NAMALWA (cell line): ENCODE measurements around the gene PRUNE2.
A peak's percentile ranks its signal among the peaks of the same experiment; 100 is the strongest.
"Not testable (repeated sequence)": the region's sequence is repeated elsewhere in the genome, so short reads cannot be mapped to it uniquely, and the experiment has no call there.

ENCODE experiments used
- DNase-seq: peaks from one replicate; pipeline ENCODE4 v3.0.0-alpha.2; 2015; ENCODE audit warnings: low spot score

PRUNE2 gene

GRCh38 chr9:76598981-76599380, 306.9 kb downstream of the PRUNE2 start:
- no peak for DNase-seq

DNA sequence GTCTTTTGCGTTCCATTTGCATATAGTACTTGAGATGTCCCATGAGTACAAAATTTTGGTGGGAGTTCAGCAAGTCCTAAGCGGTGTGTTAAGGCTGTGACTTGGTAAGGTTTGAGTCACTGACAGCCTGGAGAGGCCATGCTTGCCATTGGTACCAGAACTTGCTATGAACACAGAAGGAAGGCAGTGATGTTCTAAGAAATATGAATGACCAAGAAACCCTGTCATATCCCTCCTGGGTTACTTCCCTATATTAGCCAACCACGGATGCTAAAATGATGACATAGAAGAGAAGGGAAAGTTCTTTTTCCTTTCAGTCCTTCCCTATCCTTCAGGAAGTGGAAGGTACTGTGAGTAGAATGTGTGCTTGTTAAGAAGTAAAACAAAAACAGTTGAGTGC, 310.3 kb downstream of the PRUNE2 start:
- no peak for DNase-seq

GRCh38 chr9:76594764-76595424, 311.0 kb downstream of the PRUNE2 start:
- no peak for DNase-seq

- DNase-seq = not testable (repeated sequence)
These were observed 311.8 kb downstream of the PRUNE2 start for GRCh38 chr9:76593961-76594735.

DNA sequence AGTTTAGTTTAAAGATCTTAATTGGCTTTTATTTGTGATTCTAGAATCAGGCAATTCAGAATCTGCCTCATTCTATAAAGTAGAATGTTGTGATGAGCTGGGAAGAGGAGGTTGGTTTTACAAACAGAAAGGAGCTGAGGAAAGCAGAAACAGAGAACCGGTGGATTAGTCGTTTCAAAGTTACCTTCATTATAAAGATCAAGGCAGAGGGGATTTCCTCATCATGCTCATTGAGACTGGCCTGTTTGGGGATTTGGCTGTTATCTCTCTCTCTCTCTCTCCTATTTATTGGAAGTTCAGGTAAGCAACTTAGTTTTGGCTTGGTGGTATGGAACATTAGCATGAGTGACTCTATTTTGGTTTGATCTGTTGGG, 313.0 kb downstream of the PRUNE2 start:
- no peak for DNase-seq

DNA sequence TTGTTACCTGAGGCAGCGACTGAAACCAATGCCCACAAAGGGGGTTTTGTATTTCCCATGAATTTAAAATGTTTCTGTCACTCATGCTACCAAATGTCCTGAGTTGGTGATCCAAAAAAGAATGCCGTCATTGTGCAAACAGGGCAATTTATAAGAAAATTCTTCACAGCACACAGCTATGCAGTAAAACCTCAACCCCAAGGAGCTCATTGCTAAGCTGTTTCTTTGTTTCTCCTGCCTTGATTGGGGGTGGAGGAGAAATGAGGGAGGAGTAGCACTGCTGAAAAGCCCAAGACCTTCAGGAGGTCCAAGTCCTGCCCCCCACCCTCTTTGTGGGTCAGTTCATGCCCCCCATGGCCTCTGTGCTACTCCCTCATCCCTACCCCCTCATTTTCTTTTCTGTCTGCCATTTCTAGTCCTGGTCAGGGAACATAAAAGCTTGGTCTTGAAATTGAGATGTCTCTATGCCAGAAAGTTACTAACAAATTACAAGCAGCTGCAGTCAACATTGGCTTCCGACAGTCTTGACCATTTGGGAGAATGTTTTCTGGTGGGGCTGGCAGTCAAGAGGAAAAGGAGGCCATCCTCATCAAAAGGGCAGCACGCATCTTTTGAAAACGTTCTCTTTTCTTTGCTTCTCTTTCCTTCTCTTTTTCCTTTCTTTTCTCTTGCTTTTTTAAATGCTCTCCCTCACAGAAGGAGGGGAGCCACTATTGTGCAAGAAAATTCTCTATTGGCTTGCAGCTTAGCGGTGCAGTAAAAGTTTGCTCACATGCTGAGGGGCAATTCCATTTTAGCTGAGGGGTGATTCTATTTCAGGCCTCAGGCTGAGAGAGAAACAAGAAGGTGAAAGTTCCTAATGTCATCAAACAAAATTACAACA, 313.6 kb downstream of the PRUNE2 start:
- no peak for DNase-seq

GRCh38 chr9:76591256-76591950, 314.5 kb downstream of the PRUNE2 start:
- no peak for DNase-seq

- DNase-seq = no peak
These were observed 317.6 kb downstream of the PRUNE2 start for GRCh38 chr9:76588316-76588715.

DNA sequence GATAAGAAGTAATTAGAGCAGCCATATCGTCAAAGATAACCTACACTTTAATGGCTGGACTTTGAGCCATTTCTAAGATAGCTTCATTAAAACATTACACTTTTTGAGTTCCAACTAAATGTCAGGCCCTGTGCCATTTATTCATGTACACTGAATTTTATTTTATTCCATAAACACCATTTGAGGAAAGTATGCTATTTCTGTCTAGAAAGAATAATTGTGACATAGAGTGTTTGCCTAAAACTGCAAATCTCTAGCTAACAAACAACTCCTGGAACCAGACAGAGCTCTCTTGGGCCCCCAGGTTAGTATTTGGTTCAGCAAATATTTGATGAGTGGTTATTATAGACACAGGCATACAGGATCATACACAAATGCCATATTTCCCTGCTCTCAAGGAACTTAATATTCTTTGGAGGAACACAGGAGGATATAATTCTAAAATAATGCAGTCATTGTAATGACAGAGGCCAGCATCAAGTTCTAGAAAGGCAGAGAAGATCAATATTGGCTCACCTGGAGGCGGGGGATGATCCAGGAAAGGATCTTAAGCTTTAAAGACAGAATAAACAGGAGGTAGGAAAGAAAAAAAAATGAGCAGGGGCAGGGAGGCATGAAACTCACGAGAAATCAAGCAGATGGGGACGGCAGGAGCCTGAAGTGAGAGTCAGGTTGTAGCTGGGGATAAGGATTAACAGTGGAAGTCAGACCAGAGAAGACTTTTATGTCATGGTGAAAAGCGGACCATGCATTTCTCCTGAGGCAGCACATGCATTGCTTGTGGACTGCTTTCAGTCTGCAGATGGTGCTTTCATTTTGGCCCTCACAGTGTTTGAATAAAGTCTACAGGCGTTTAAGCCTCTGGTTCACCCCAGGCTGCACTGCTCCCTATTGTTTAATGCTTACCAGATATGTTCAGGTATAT, 319.3 kb downstream of the PRUNE2 start:
- DNase-seq = no peak

GRCh38 chr9:76585487-76586389, 320.2 kb downstream of the PRUNE2 start:
- DNase-seq = no peak

DNA sequence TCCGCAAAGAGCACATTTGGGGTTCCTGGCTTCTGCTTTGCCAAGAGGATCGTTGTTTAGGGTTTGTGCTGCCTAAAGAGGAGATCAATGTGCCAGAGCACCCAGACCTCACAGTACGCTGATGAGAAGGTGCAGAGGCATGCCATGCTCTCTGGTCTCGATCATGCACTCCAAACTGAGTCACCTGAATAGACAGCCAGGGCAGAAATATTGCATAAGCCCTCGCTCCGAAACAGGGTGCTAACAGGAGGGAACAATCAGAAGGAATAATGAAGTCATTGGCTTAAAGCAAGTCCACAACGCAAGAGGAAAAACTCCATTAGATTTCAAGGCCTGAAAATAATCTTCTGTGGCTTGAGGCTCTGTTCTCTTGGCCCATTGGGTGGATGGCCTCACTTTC, 322.7 kb downstream of the PRUNE2 start:
- DNase-seq = no peak

DNA sequence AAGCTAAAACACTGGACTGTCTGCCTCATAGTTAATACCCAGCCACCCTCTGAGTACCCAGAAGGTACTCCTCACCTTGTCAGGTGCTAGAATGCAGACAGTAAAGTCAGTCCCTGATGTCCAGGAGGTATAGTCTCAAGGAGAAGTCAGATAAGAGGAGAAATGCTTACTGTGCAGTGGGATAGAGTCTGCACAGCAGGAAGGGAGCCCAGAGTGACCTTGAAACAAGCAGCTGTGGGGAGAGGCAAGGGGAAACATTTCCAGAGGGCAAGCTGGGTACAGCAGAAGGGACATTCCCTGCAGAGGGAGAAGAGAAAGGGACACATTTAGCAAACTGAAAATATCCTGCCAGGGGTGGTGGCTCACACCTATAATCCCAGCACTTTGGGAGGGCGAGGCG, 324.2 kb downstream of the PRUNE2 start:
- DNase-seq = no peak

DNA sequence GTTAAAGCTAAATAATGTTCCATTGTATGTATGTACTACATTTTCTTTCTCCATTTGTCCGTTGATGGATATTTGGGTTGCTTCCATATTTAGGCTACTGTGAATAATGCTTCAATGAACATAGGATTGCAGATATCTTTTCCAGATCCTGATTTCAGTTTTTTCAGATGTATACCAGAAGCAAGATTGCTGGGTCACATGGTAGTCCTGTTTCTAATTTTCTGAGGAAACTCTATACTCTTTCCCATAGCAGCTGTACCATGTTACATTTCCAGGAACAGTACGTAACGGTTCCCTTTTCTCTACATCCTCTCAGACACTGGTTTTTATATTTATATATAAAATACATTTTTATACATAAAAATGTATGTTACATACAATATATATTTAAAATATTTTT, 325.1 kb downstream of the PRUNE2 start:
- no peak for DNase-seq

- no peak for DNase-seq
These were observed 325.7 kb downstream of the PRUNE2 start for GRCh38 chr9:76580188-76580587.

GRCh38 chr9:76576344-76576743, 329.6 kb downstream of the PRUNE2 start:
- DNase-seq = peak; percentile 41

DNA sequence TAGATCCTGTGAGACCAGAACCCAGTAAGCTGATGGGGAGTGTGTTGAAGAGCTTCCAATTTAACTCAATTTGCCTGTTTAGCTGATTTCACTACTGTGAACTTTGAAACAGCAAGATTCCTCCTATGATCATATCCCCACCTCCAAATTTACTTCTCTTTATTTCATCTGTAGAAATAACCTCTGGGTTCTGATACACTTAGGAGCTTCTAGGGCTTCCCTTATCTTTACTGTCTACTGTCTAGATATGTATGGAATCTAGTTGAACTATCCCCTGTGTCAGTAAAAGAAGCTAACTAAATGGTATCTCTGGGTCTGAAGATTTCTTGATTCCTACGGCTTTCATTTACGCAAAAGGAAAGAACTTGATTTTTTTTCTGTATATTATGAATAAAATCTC, 330.2 kb downstream of the PRUNE2 start:
- no peak for DNase-seq

DNA sequence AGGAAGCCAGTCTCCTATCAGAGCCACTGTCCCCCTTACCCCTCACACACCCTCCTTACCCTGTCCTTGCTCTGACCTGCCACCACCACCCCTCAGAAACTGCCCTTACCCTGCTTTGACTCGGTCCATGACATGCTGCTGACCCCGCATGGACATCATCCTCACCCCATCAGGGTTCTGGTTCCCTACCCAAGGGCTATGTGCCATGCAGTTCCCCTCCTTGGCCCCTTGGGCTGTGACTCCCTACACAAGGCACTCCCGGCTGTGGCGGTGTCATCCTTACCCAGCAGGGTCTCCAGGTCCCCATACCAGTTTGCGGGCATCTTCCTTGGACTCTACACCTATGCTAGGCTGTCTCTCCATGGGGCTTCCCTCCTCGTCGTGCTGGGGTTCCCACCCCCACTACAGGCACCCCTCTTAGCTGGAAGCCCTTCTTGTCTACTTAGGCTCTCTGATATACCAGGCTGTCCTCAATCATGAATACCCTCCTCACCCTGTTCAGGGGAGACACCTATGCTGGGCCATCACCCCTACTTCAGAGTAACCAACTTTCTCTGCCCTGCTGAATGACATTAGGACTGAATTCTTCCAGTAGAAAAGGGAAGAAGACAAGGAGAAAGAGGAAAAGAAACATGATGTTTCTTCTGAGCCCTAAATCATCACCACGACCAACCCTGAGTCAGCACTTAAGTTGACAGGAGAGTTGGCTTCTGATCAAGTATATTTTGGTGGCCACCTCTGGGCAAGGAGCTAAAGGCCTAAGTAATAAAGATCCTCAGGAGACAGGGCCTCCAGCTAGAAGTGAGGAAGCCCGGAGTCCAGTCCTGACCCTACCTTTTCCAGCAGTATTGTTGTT, 331.8 kb downstream of the PRUNE2 start:
- no peak for DNase-seq

GRCh38 chr9:76573408-76573807, 332.5 kb downstream of the PRUNE2 start:
- no peak for DNase-seq

- no peak for DNase-seq
These were observed 333.8 kb downstream of the PRUNE2 start for GRCh38 chr9:76572151-76572550.
